Chondrocyte (in vitro differentiated cells): ENCODE data around the gene C1QTNF8. TPM values are rescaled to one million over a fixed set of nuclear protein-coding genes. Genes with fewer than 3 reads are reported as not detected.
"Not testable (repeated sequence)": the region's sequence is repeated elsewhere in the genome, so short reads cannot be mapped to it uniquely, and the experiment has no call there.

ENCODE experiments used
- DNase-seq: peaks from one replicate; pipeline ENCODE4 v3.0.0; 2021; ENCODE audit warnings: mixed read lengths, low spot score
- H3K27ac Mint-ChIP-seq: one replicate; pipeline ENCODE4 v1.8.0; 2021; ENCODE audit warnings: mild to moderate bottlenecking, moderate library complexity, mixed read lengths; ENCODE audit not compliant: unreplicated experiment
- H3K27me3 Mint-ChIP-seq: 2 replicates; pipeline ENCODE4 v1.8.0; 2021; ENCODE audit warnings: low read depth, mixed read lengths
- H3K36me3 Mint-ChIP-seq: 2 replicates; pipeline ENCODE4 v1.8.0; 2021; ENCODE audit warnings: low read depth, mixed read lengths
- H3K4me1 Mint-ChIP-seq: 2 replicates; pipeline ENCODE4 v1.8.0; 2021; ENCODE audit warnings: low read depth, mild to moderate bottlenecking, mixed read lengths
- H3K4me3 Mint-ChIP-seq: one replicate; pipeline ENCODE4 v1.8.0; 2021; ENCODE audit warnings: mild to moderate bottlenecking, moderate library complexity, mixed read lengths; ENCODE audit not compliant: unreplicated experiment
- H3K9me3 Mint-ChIP-seq: 2 replicates; pipeline ENCODE4 v1.8.0; 2021; ENCODE audit warnings: low read depth, mixed read lengths
- total RNA-seq: library from RNA; stranded (reverse); gene quantifications from 3 replicates; pipeline ENCODE4 v1.2.1, GENCODE V29; 2021
- TF ChIP-seq, protein P1 (sequence below): fragments of 200-600 bp; sonication (generic); IDR thresholded peaks from 2 replicates; pipeline ENCODE4 v1.5.0; 2021; ENCODE audit warnings: antibody characterized with exemption, mild to moderate bottlenecking, moderate library complexity

C1QTNF8 gene
- total RNA-seq, 1 donor from 2014 or later = not detected

- Mint-ChIP-seq H3K4me1 (peaks cover 3% of the 10 kb centered on the region), H3K36me3 (no peaks in the 10 kb centered on the region), H3K4me3 (no peak overlapping the region), H3K27me3 (no peaks in the 10 kb centered on the region), H3K9me3 (no peaks in the 10 kb centered on the region), H3K27ac (no peak overlapping the region)
- DNase-seq = no peak
- TF ChIP-seq, protein P1, sequence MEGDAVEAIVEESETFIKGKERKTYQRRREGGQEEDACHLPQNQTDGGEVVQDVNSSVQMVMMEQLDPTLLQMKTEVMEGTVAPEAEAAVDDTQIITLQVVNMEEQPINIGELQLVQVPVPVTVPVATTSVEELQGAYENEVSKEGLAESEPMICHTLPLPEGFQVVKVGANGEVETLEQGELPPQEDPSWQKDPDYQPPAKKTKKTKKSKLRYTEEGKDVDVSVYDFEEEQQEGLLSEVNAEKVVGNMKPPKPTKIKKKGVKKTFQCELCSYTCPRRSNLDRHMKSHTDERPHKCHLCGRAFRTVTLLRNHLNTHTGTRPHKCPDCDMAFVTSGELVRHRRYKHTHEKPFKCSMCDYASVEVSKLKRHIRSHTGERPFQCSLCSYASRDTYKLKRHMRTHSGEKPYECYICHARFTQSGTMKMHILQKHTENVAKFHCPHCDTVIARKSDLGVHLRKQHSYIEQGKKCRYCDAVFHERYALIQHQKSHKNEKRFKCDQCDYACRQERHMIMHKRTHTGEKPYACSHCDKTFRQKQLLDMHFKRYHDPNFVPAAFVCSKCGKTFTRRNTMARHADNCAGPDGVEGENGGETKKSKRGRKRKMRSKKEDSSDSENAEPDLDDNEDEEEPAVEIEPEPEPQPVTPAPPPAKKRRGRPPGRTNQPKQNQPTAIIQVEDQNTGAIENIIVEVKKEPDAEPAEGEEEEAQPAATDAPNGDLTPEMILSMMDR = no peak
Observed at GRCh38 chr16:1094601-1095449, 1.2 kb downstream of the C1QTNF8 start.

GRCh38 chr16:1094124-1094479 is 1.9 kb downstream of the C1QTNF8 start:
- no peak for DNase-seq
- peaks cover 3% of the 10 kb centered on the region for H3K4me1 Mint-ChIP-seq
- no peak overlapping the region for H3K27ac Mint-ChIP-seq
- H3K36me3 Mint-ChIP-seq = no peaks in the 10 kb centered on the region
- no peak overlapping the region for H3K4me3 Mint-ChIP-seq
- TF ChIP-seq, protein P1 = no peak
- H3K27me3 Mint-ChIP-seq = no peaks in the 10 kb centered on the region
- H3K9me3 Mint-ChIP-seq = no peaks in the 10 kb centered on the region

DNA sequence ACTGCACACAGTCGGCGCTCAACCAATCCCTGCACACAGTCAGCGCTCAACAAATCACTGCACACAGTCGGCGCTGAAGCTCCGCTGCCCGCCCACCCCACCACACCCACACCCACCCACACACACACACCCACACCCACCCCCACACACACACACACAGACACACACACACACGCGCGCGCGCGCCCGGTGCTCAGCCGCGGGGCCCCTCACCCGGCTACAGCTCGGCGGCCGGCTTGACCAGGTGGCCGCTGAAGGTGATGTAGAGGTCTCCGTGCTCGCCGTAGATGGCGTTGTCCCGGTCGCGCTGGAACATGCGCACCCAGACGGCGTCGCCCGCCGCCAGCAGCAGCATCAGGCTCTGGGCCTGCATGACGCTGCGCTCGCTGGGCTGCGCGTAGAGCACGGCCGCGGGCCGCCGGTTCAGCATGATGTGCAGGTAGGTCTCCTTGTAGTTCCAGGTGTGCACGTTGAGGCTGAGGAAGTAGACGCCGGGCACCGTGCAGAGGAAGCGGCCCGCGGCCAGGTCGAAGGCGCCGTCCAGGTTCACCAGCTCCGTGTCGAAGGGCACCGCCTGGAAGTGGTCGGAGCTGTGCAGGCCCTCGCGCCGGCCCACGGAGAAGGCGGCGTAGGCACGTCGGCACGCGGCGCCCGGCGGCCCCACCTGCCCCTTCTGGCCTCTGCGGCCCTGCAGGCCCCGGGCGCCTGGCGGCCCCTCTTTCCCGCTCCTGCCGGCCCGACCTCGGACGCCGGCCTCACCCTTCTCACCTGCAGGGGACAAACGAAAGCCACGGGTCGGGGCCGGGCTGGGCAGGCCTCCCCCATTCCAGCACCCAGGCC is 2.5 kb downstream of the C1QTNF8 start:
- no peak overlapping the region for H3K27ac Mint-ChIP-seq
- DNase-seq = no peak
- peaks cover 2% of the 10 kb centered on the region for H3K27me3 Mint-ChIP-seq
- H3K9me3 Mint-ChIP-seq = no peaks in the 10 kb centered on the region
- no peaks in the 10 kb centered on the region for H3K36me3 Mint-ChIP-seq
- H3K4me3 Mint-ChIP-seq = no peak overlapping the region
- H3K4me1 Mint-ChIP-seq = peaks cover 3% of the 10 kb centered on the region
- TF ChIP-seq, protein P1 = no peak

GRCh38 chr16:1092685-1093283 is 3.3 kb downstream of the C1QTNF8 start:
- H3K27ac Mint-ChIP-seq, H3K4me1 Mint-ChIP-seq, H3K4me3 Mint-ChIP-seq, H3K36me3 Mint-ChIP-seq, DNase-seq, H3K9me3 Mint-ChIP-seq, H3K27me3 Mint-ChIP-seq: not testable (repeated sequence)

GRCh38 chr16:1091992-1092552 is 4.0 kb downstream of the C1QTNF8 start:
- no peaks in the 10 kb centered on the region for H3K4me1 Mint-ChIP-seq
- H3K36me3 Mint-ChIP-seq = no peaks in the 10 kb centered on the region
- H3K27me3 Mint-ChIP-seq = peaks cover 12% of the 10 kb centered on the region
- no peaks in the 10 kb centered on the region for H3K9me3 Mint-ChIP-seq
- H3K27ac Mint-ChIP-seq = no peak overlapping the region
- TF ChIP-seq, protein P1 = no peak
- no peak overlapping the region for H3K4me3 Mint-ChIP-seq
- DNase-seq = no peak
